DOHH2 (cell line): ENCODE results near the gene CLASP1.

Experiments used
- EZH2phosphoT487 ChIP-seq: fragments of 200-600 bp; sonication (generic); IDR thresholded peaks from 2 replicates; pipeline ENCODE4 v1.6.1; 2017; ENCODE audit warnings: borderline replicate concordance, mild to moderate bottlenecking, antibody characterized with exemption, low read length, moderate library complexity, mixed read lengths
- TF ChIP-seq, protein P1 (sequence below): fragments of 200-600 bp; sonication (generic); IDR thresholded peaks from one replicate; pipeline ENCODE4 v1.5.1; 2014; ENCODE audit warnings: antibody characterized with exemption, mild to moderate bottlenecking, low read depth, low read length; ENCODE audit not compliant: poor library complexity, severe bottlenecking

- TF ChIP-seq, protein P1, sequence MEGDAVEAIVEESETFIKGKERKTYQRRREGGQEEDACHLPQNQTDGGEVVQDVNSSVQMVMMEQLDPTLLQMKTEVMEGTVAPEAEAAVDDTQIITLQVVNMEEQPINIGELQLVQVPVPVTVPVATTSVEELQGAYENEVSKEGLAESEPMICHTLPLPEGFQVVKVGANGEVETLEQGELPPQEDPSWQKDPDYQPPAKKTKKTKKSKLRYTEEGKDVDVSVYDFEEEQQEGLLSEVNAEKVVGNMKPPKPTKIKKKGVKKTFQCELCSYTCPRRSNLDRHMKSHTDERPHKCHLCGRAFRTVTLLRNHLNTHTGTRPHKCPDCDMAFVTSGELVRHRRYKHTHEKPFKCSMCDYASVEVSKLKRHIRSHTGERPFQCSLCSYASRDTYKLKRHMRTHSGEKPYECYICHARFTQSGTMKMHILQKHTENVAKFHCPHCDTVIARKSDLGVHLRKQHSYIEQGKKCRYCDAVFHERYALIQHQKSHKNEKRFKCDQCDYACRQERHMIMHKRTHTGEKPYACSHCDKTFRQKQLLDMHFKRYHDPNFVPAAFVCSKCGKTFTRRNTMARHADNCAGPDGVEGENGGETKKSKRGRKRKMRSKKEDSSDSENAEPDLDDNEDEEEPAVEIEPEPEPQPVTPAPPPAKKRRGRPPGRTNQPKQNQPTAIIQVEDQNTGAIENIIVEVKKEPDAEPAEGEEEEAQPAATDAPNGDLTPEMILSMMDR: no peak
- TF ChIP-seq EZH2phosphoT487: no peak
These were observed 354.1 kb downstream of the CLASP1 start for GRCh38 chr2:121294881-121295840.
